Suprapubic skin (tissue), 4 donors: ENCODE data around the gene SCYGR7. TPM values are rescaled to one million over a fixed set of nuclear protein-coding genes. Genes with fewer than 3 reads are reported as not detected.

Experiments used
- DNase-seq, 2 donors: peaks; one replicate each; pipeline ENCODE4 v3.0.0-alpha.2; 2019; ENCODE audit warnings: low spot score in 2 of 2
- H3K27ac ChIP-seq: fragments of 200-600 bp; sonication (generic); one replicate; pipeline ENCODE4 v1.5.1; 2019
- H3K27me3 ChIP-seq: fragments of 200-600 bp; sonication (generic); one replicate; pipeline ENCODE4 v1.5.1; 2019
- H3K36me3 ChIP-seq: fragments of 200-600 bp; sonication (generic); one replicate; pipeline ENCODE4 v1.5.1; 2019
- H3K4me1 ChIP-seq: fragments of 200-600 bp; sonication (generic); one replicate; pipeline ENCODE4 v1.5.1; 2019
- H3K4me3 ChIP-seq: fragments of 200-600 bp; sonication (generic); one replicate; pipeline ENCODE4 v1.5.1; 2019; ENCODE audit warnings: mild to moderate bottlenecking
- H3K9me3 ChIP-seq: fragments of 200-600 bp; sonication (generic); one replicate; pipeline ENCODE4 v1.5.1; 2019
- CTCF ChIP-seq, 2 donors: fragments of 200-600 bp in 1 of 2; fragments of 450-650 bp in 1 of 2; sonication (generic) in 1 of 2; IDR thresholded peaks; one replicate each; pipeline ENCODE4 v1.5.1; 2016 to 2019; ENCODE audit warnings: antibody characterized with exemption in 2 of 2, mild to moderate bottlenecking in 1 of 2, moderate library complexity in 1 of 2
- EP300 ChIP-seq: sonication (generic); formaldehyde crosslinking; IDR thresholded peaks from one replicate; pipeline ENCODE4 v1.6.1; 2017; ENCODE audit warnings: antibody characterized with exemption
- POLR2A ChIP-seq, 2 donors: fragments of 450-650 bp; IDR thresholded peaks; one replicate each; pipeline ENCODE4 v1.6.1; 2017; ENCODE audit warnings: antibody characterized with exemption in 2 of 2, mild to moderate bottlenecking in 2 of 2, moderate library complexity in 2 of 2
- POLR2AphosphoS5 ChIP-seq, 3 donors: sonication (generic); formaldehyde crosslinking; IDR thresholded peaks; one replicate each; pipeline ENCODE4 v1.6.1; 2017; ENCODE audit warnings: antibody characterized with exemption in 3 of 3
- WGBS: methylation state at CpG from one replicate; pipeline ENCODE4 v1.1.5; 2018; 5-methylcytosine and 5-hydroxymethylcytosine counted together
- total RNA-seq, 4 donors: library from RNA; depleted of rRNA; stranded (reverse); fragments of >200 nt; gene quantifications; one replicate each; pipeline ENCODE4 v1.1.0, GENCODE V29; 2016

Gene SCYGR7
- total RNA-seq, 4 donors from 2014 or later: not detected

DNA sequence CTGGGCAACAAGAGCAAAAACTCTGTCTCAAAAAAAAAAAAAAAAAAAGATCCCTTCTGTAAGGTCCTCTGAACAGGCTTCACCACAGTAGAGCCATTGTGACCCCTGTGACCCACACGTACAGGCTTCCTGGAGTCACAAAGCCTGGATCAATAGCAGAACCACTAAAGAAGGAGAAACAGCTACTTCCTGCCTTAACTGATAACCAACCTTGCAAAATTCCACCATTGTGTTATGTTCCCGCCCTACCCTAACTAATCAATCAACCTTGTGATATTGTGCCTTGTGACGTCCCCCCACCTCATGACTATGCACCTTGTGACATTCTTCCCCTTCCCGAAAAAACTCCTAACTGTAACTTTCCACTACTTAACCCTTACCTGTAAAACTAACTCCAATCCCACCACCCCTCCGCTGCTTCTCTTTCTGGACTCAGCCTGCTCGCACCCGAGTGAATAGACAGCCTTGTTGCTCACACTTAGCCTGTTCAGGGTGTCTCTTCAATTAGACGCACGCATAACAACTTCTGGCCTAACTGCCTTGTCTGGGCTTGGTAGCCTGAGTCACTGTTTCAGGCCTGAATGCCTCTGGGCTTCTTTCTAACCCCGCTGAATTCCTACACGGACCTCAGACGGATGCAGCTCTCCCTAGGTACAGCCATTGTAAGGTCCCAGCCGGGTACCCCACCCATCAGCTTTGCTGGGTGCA lies 31.4 kb downstream of the SCYGR7 start:
- TF ChIP-seq CTCF (IDR thresholded peaks at IDR 0.05) (no peak), POLR2A (IDR thresholded peaks at IDR 0.05) (no peak), EP300 (no peak), POLR2AphosphoS5 (IDR thresholded peaks at IDR 0.05) (no peak)
- H3K4me1 ChIP-seq: no peaks in the 10 kb centered on the region
- no peak overlapping the region for H3K27ac ChIP-seq
- no peaks in the 10 kb centered on the region for H3K9me3 ChIP-seq
- H3K36me3 ChIP-seq: no peaks in the 10 kb centered on the region
- WGBS: 61% methylated on average over 13 of the region's 13 CpGs
- no peaks in the 10 kb centered on the region for H3K27me3 ChIP-seq
- no peak overlapping the region for H3K4me3 ChIP-seq
- DNase-seq: no peak

DNA sequence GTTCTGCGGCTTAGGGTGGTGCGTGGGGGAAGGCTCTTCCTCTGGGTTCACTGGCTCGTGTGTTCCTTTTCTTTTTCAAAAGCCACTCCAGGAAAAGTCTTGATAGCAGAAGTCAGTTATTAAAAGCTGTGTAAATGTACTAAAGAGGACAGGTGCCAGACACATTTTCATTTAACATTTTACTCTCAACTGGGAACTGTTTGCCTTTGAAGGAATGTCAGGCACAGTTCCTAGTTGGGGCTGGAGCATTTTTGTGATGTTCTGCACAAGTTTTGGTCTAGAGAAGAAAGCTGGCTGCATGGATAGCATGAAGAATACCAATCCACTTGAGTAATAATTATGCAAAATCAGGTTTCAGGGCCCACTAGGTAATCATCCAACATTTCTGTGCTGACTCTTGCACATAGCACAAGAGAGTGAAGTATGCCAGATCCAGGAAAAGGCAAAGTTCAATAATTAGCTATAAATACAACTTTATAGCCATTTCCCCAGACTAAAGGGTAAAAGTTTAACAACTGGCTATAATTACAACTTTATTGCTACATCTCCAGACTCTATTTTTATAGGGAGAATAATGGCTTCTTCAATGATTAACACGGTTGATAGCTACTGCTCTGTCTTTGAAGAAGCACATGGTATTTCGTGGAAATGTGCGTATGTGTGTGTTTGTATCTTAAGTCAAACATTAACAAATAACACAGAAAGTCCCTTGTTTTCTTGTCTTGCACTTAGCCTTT lies 33.8 kb downstream of the SCYGR7 start:
- no peaks in the 10 kb centered on the region for H3K9me3 ChIP-seq
- H3K4me1 ChIP-seq: peaks cover 6% of the 10 kb centered on the region
- 81% methylated on average over 6 of the region's 6 CpGs for WGBS
- TF ChIP-seq EP300 (no peak), POLR2A (IDR thresholded peaks at IDR 0.05) (no peak), CTCF (IDR thresholded peaks at IDR 0.05) (no peak), POLR2AphosphoS5 (IDR thresholded peaks at IDR 0.05) (no peak)
- DNase-seq: no peak
- no peak overlapping the region for H3K27ac ChIP-seq
- H3K36me3 ChIP-seq: no peaks in the 10 kb centered on the region
- no peaks in the 10 kb centered on the region for H3K27me3 ChIP-seq
- H3K4me3 ChIP-seq: no peak overlapping the region

DNA sequence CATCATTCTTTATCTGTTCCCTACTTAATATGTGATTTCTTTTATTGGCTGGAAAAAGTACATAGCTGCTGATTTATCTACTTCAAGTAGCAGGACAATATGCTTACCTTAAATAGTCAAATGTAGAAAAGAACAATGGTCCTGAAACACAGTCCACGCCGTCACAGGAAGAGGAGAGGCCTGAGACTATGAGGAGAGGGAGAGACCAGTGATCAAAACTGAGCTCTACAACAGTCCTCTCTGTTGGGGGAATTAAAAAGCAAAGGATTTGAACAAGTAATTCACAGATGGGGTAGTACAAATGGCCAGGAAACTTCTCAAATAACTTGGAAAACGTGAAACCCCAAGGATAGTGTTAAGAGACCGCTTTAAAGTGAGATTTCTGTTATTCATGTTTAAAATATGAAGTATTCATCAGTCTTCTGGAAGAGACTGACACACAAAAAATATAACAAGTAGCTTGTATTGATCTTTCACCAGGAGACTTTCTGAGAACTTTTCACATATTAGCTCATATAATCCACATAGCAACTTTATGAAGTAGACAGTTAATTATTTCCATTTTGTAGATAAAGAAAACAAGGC lies 37.7 kb downstream of the SCYGR7 start:
- WGBS: 69% methylated on average over 4 of the region's 4 CpGs
- H3K27ac ChIP-seq: no peak overlapping the region
- no peak overlapping the region for H3K4me3 ChIP-seq
- TF ChIP-seq EP300 (peak; percentile 1), CTCF (IDR thresholded peaks at IDR 0.05) (no peak)
- H3K9me3 ChIP-seq: no peaks in the 10 kb centered on the region
- peaks cover 6% of the 10 kb centered on the region for H3K4me1 ChIP-seq
- H3K36me3 ChIP-seq: no peaks in the 10 kb centered on the region
- DNase-seq: no peak
- no peaks in the 10 kb centered on the region for H3K27me3 ChIP-seq

- peak; percentile 83 for DNase-seq
- Histone ChIP-seq H3K4me3 (no peak overlapping the region), H3K4me1 (peaks cover 6% of the 10 kb centered on the region), H3K27ac (no peak overlapping the region), H3K27me3 (no peaks in the 10 kb centered on the region), H3K9me3 (no peaks in the 10 kb centered on the region), H3K36me3 (no peaks in the 10 kb centered on the region)
- WGBS: 24% methylated on average over 11 of the region's 11 CpGs
- TF ChIP-seq POLR2AphosphoS5 (IDR thresholded peaks at IDR 0.05) (no peak), CTCF (IDR thresholded peaks at IDR 0.05) (peak; percentile 69 to 75), EP300 (no peak), POLR2A (IDR thresholded peaks at IDR 0.05) (no peak)
Measured at GRCh38 chr2:227766373-227766883, 38.3 kb downstream of the SCYGR7 start.

DNA sequence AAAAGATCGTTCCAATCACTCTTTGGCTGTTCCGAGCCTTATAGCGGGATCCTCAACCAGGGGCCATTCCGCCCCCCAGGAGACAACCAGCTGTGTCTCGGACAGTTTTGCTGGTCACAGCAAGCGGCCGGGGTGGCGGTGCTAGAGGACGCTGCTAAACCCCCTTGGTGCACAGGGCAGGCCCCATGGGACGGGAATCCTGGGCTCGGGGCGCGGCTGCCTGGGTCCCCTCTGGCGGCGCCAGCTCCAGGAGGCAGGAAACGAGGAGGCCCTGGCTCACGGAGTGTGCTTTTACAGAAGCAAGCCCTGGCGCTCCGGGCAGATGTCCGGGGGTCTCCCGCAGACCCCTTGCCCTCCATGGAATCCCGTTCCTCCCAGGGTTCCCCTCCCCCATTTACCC lies 39.7 kb downstream of the SCYGR7 start:
- no peaks in the 10 kb centered on the region for H3K27me3 ChIP-seq
- H3K36me3 ChIP-seq: no peaks in the 10 kb centered on the region
- DNase-seq: no peak
- TF ChIP-seq POLR2AphosphoS5 (IDR thresholded peaks at IDR 0.05) (no peak), EP300 (no peak), POLR2A (IDR thresholded peaks at IDR 0.05) (no peak)
- no peak overlapping the region for H3K4me3 ChIP-seq
- WGBS: 96% methylated on average over 9 of the region's 22 CpGs
- no peak overlapping the region for H3K27ac ChIP-seq
- no peaks in the 10 kb centered on the region for H3K9me3 ChIP-seq
- peaks cover 6% of the 10 kb centered on the region for H3K4me1 ChIP-seq
